Measurements from ENCODE around the gene RPS6KA4. TPM values are rescaled to one million over a fixed set of nuclear protein-coding genes. Genes with fewer than 3 reads are reported as not detected.

Gene RPS6KA4
- total and polyA plus RNA-seq, 2 of the 13 experiments (the other 11 are each of a cell fraction or from before 2014, with no cell fraction given) = 8.9 to 14.2 TPM

- no peak overlapping the region for H3K9ac ChIP-seq (ENCODE audit: insufficient read depth, low read depth, low read length)
- ChIA-PET POLR2A (no interaction called here), CTCF (ENCODE audit: low intra/inter-chr PET ratio, low total read pairs) (no interaction called here)
- intact Hi-C loops (cut with micrococcal nuclease; ENCODE audit: unreplicated experiment) (no loop called here), in situ Hi-C loops (cut with HindIII; ENCODE audit: extremely low pct_ligation_motif_present, low pct_unique_long_range_greater_than_20kb) (no loop called here)
- H2AFZ ChIP-seq (ENCODE audit: low read length) = no peak overlapping the region
- DNase-seq (ENCODE audit: low spot score) (no peak), ATAC-seq (no peak), FAIRE-seq (no peak)
- H3K79me2 ChIP-seq (ENCODE audit: insufficient read depth, low read length) = peaks cover 15% of the 10 kb centered on the region
- H3K36me3 ChIP-seq (replicated peaks in 1 of 2; ENCODE audit: control insufficient read depth in 1 of 2, insufficient read depth in 2 of 2, low read length in 2 of 2) = peaks cover 1 to 18% of the 10 kb centered on the region in 2 experiments; a peak in 2 of 5 replicates
- BruUV-seq (replicated peaks) = no TSS peak
- no peak overlapping the region for H3K27ac ChIP-seq (ENCODE audit: extremely low read length, insufficient read depth, low read length)
- 94% methylated on average over 5 of the region's 5 CpGs for WGBS (ENCODE audit: low lambda C conversion rate)
- no peaks in the 10 kb centered on the region; a peak in 1 of 5 replicates for H3K27me3 ChIP-seq (ENCODE audit: control insufficient read depth in 1 of 2, insufficient read depth in 2 of 2, low read length in 2 of 2)
- H3K9me3 ChIP-seq (ENCODE audit: low read length) = no peaks in the 10 kb centered on the region
- H3K4me1 ChIP-seq (ENCODE audit: insufficient read depth, low read length) = peaks cover 19% of the 10 kb centered on the region
- TF ChIP-seq MTA1 (CRISPR knock-in tag; IDR thresholded peaks at IDR 0.05; ENCODE audit: borderline replicate concordance) (no peak), TBL1XR1 (IDR thresholded peaks at IDR 0.05; ENCODE audit: borderline replicate concordance, low read length, partially characterized antibody) (no peak), ZBTB1 (CRISPR knock-in tag; IDR thresholded peaks at IDR 0.05; ENCODE audit: borderline replicate concordance) (no peak), ZBTB7B (CRISPR knock-in tag; IDR thresholded peaks at IDR 0.05) (no peak), GPN1 (CRISPR knock-in tag; IDR thresholded peaks at IDR 0.05; ENCODE audit: borderline replicate concordance) (no peak), ZNF549 (CRISPR knock-in tag; IDR thresholded peaks at IDR 0.05) (no peak), MXD1 (CRISPR knock-in tag; IDR thresholded peaks at IDR 0.05) (no peak), ZBTB33 (CRISPR knock-in tag; IDR thresholded peaks at IDR 0.05) (no peak)
- no peaks in the 10 kb centered on the region for H4K20me1 ChIP-seq (ENCODE audit: insufficient read depth, low read length)
- no peak overlapping the region for H3K4me2 ChIP-seq (ENCODE audit: low read depth, low read length)
- H3K4me3 ChIP-seq (replicated peaks in 1 of 3; ENCODE audit: insufficient read depth in 1 of 3, low read depth in 2 of 3, low read length in 3 of 3) = no peak overlapping the region
These were observed 37.9 kb upstream of the RPS6KA4 start for GRCh38 chr11:64321026-64321425.
